NT2/D1 (cell line): Measurements from ENCODE around the gene KRTAP10-2.

ENCODE experiments used
- YY1 ChIP-seq: IDR thresholded peaks from 2 replicates; pipeline ENCODE4 v1.6.1; 2011; ENCODE audit not compliant: insufficient read length, insufficient read depth
- ZNF274 ChIP-seq: IDR thresholded peaks from 2 replicates; pipeline ENCODE4 v1.6.1; 2011; ENCODE audit warnings: mild to moderate bottlenecking, low read depth, low read length

GRCh38 chr21:44568261-44568660 is 17.0 kb upstream of the KRTAP10-2 start:
- TF ChIP-seq YY1 (no peak), ZNF274 (no peak)
